K562 (cell line): ENCODE data around the gene DAGLA. TPM values are rescaled to one million over a fixed set of nuclear protein-coding genes. Genes with fewer than 3 reads are reported as not detected.
A peak's percentile ranks its signal among the peaks of the same experiment; 100 is the strongest.

Source experiments
- ASH1L ChIP-seq: fragments of 450-650 bp; IDR thresholded peaks from 2 replicates; pipeline ENCODE4 v1.6.1; 2018; ENCODE audit warnings: borderline replicate concordance, mild to moderate bottlenecking, low read depth; ENCODE audit not compliant: partially characterized antibody
- BRD9 ChIP-seq: fragments of 450-650 bp; IDR thresholded peaks from 2 replicates; pipeline ENCODE4 v1.6.1; 2018; ENCODE audit warnings: low read depth; ENCODE audit not compliant: partially characterized antibody
- CREB1 ChIP-seq, 2 experiments: sonication (generic) in 1 of 2; formaldehyde crosslinking in 1 of 2; IDR thresholded peaks; 2 replicates each; pipeline versions ENCODE4 v1.6.1 to v1.8.0; 2012 to 2022; ENCODE audit warnings: inconsistent platforms in 1 of 2, mild to moderate bottlenecking in 1 of 2, missing genetic modification reagents in 1 of 2, moderate library complexity in 1 of 2
- CXXC5 ChIP-seq: fragments of 250-450 bp; sonication (Bioruptor Pico); IDR thresholded peaks from 2 replicates; pipeline ENCODE4 v1.8.0; 2022; ENCODE audit warnings: inconsistent platforms, mild to moderate bottlenecking, moderate library complexity
- FOSL1 ChIP-seq: fragments of 200-800 bp; sonication (Bioruptor generic); conservative IDR thresholded peaks from 2 replicates; pipeline ENCODE4 v1.6.1; 2016; ENCODE audit warnings: missing genetic modification characterization, missing compliant biosample characterization
- KAT7 ChIP-seq: sonication (generic); formaldehyde crosslinking; IDR thresholded peaks from 2 replicates; pipeline ENCODE4 v1.8.0; 2022; ENCODE audit warnings: missing genetic modification reagents, mild to moderate bottlenecking, borderline replicate concordance
- KDM1A ChIP-seq, 2 experiments: fragments of 450-650 bp; IDR thresholded peaks; 2 replicates each; pipeline ENCODE4 v1.6.1; 2016; ENCODE audit warnings: mild to moderate bottlenecking in 2 of 2
- MEIS2 ChIP-seq: fragments of 450-650 bp; IDR thresholded peaks from 2 replicates; pipeline ENCODE4 v1.6.1; 2014; ENCODE audit warnings: mild to moderate bottlenecking; ENCODE audit not compliant: partially characterized antibody
- MIER1 ChIP-seq: fragments of 450-650 bp; IDR thresholded peaks from 2 replicates; pipeline ENCODE4 v1.6.1; 2016; ENCODE audit warnings: antibody characterized with exemption, mild to moderate bottlenecking, low read depth
- NR2C1 ChIP-seq, 2 experiments: fragments of 450-650 bp; IDR thresholded peaks; 2 replicates each; pipeline ENCODE4 v1.6.1; 2017; ENCODE audit warnings: mild to moderate bottlenecking in 2 of 2, antibody characterized with exemption in 1 of 2, inconsistent platforms in 1 of 2, missing compliant biosample characterization in 1 of 2, missing genetic modification characterization in 1 of 2
- RBM15 ChIP-seq: fragments of 200-400 bp; formaldehyde crosslinking; IDR thresholded peaks from 2 replicates; pipeline ENCODE4 v1.6.1; 2018; ENCODE audit warnings: mild to moderate bottlenecking, low read length, moderate library complexity; ENCODE audit not compliant: insufficient read depth
- ZNF282 ChIP-seq: sonication (generic); formaldehyde crosslinking; IDR thresholded peaks from 2 replicates; pipeline ENCODE4 v1.8.1; 2023; ENCODE audit warnings: missing genetic modification reagents
- ZNF324 ChIP-seq: fragments of 250-450 bp; sonication (Bioruptor Pico); IDR thresholded peaks from 2 replicates; pipeline ENCODE4 v1.4.0; 2020; ENCODE audit warnings: mild to moderate bottlenecking
- polyA plus RNA-seq, 8 experiments: library from polyadenylated mRNA; depleted of rRNA in 4 of 8; stranded (reverse) in 5 of 8; unstranded in 3 of 8; fragments of >200 nt; fragmentation: Nextera tagmentation in 2 of 8; fragmentation: Illumina TruSeq in 1 of 8; extraction: Ambion mirVana in 2 of 8; extraction: Trizol in 1 of 8; gene quantifications; 2 replicates each; pipeline versions ENCODE4 v1.2.1 to v1.2.3, GENCODE V29; 2011 to 2014; ENCODE audit warnings: inconsistent platforms in 1 of 8, missing spikeins in 1 of 8
- total RNA-seq, 7 experiments: library from RNA; depleted of rRNA in 6 of 7; stranded (reverse); fragments of >200 nt in 6 of 7; fragmentation: Illumina TruSeq in 2 of 7; extraction: Trizol in 2 of 7; gene quantifications; 2 replicates each; pipeline versions ENCODE4 v1.2.1 to v1.2.3, GENCODE V29; 2011 to 2021; ENCODE audit warnings: low replicate concordance in 1 of 7
- TF ChIP-seq, protein P1 (sequence below), 2 experiments: IDR thresholded peaks in 1 of 2; conservative IDR thresholded peaks in 1 of 2; 2 replicates each; pipeline ENCODE4 v1.6.1; 2016; ENCODE audit warnings: low read depth in 2 of 2, mild to moderate bottlenecking in 1 of 2, missing compliant biosample characterization in 1 of 2, missing genetic modification characterization in 1 of 2, moderate library complexity in 1 of 2
- TF ChIP-seq, protein P2 (sequence below): fragments of 250-450 bp; sonication (Bioruptor Pico); IDR thresholded peaks from 2 replicates; pipeline ENCODE4 v1.5.0; 2020; ENCODE audit warnings: mild to moderate bottlenecking, borderline replicate concordance
- TF ChIP-seq, protein P3 (sequence below): fragments of 450-650 bp; formaldehyde crosslinking; conservative IDR thresholded peaks from 2 replicates; pipeline ENCODE4 v1.4.0; 2022; ENCODE audit warnings: mild to moderate bottlenecking, missing genetic modification characterization

The DAGLA gene
- total and polyA plus RNA-seq, 9 of the 15 experiments (the other 6 are each of a cell fraction or from before 2014, with no cell fraction given) = 0.03 to 0.16 (median 0.04) TPM; not detected in 4

DNA sequence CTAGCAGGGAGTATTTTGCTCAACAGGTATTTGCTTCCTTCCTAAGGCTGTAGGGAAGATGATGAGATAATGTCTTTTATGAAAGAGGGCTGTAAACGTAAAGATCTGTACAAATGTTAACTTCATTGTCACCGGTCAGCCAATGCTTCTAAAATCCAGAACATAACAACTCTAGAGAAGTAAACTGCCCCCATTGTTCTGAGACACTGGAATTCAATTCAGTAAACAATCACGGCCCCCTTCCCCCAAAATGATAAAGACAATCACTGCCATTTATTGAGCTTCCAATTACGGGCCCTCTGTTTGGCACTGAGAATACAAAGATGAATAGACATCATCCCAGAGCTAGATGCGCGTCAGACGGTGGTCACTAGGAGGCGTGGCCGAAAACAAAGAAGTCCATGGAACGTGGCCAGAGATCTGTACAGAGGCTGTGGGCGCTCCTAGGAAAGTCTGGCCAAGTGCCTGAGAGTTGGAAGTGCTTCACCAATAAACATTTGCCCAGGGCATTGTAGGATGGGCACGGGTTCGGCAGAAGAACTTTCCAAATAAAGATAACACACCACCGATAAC lies 111.6 kb downstream of the DAGLA start (continued):
- TF ChIP-seq ZNF324 = no peak
- TF ChIP-seq CREB1 (IDR thresholded peaks at IDR 0.05) = no peak
- no peak for TF ChIP-seq CREB1 (CRISPR knock-in tag; IDR thresholded peaks at IDR 0.05)
- TF ChIP-seq ASH1L = no peak
- TF ChIP-seq KDM1A (IDR thresholded peaks at IDR 0.05) = peak; percentile 48 to 72; a peak in 2 of 4 replicates
- no peak for TF ChIP-seq FOSL1 (tag)
- no peak for TF ChIP-seq ZNF282 (CRISPR knock-in tag)
- TF ChIP-seq KAT7 = no peak
- TF ChIP-seq, protein P1, sequence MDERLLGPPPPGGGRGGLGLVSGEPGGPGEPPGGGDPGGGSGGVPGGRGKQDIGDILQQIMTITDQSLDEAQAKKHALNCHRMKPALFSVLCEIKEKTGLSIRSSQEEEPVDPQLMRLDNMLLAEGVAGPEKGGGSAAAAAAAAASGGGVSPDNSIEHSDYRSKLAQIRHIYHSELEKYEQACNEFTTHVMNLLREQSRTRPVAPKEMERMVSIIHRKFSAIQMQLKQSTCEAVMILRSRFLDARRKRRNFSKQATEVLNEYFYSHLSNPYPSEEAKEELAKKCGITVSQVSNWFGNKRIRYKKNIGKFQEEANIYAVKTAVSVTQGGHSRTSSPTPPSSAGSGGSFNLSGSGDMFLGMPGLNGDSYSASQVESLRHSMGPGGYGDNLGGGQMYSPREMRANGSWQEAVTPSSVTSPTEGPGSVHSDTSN (CRISPR knock-in tag; IDR thresholded peaks at IDR 0.05; ENCODE audit: low read depth) = no peak
- TF ChIP-seq, protein P1 (tag; conservative IDR thresholded peaks at IDR 0.05; ENCODE audit: low read depth) = no peak
- no peak for TF ChIP-seq NR2C1 (IDR thresholded peaks at IDR 0.05)
- no peak for TF ChIP-seq NR2C1 (tag; IDR thresholded peaks at IDR 0.05)
- TF ChIP-seq, protein P2, sequence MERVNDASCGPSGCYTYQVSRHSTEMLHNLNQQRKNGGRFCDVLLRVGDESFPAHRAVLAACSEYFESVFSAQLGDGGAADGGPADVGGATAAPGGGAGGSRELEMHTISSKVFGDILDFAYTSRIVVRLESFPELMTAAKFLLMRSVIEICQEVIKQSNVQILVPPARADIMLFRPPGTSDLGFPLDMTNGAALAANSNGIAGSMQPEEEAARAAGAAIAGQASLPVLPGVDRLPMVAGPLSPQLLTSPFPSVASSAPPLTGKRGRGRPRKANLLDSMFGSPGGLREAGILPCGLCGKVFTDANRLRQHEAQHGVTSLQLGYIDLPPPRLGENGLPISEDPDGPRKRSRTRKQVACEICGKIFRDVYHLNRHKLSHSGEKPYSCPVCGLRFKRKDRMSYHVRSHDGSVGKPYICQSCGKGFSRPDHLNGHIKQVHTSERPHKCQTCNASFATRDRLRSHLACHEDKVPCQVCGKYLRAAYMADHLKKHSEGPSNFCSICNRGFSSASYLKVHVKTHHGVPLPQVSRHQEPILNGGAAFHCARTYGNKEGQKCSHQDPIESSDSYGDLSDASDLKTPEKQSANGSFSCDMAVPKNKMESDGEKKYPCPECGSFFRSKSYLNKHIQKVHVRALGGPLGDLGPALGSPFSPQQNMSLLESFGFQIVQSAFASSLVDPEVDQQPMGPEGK (CRISPR knock-in tag) = no peak
- TF ChIP-seq CXXC5 (CRISPR knock-in tag) = no peak
- TF ChIP-seq MEIS2 = no peak
- TF ChIP-seq BRD9 = peak; percentile 90
- TF ChIP-seq, protein P3, sequence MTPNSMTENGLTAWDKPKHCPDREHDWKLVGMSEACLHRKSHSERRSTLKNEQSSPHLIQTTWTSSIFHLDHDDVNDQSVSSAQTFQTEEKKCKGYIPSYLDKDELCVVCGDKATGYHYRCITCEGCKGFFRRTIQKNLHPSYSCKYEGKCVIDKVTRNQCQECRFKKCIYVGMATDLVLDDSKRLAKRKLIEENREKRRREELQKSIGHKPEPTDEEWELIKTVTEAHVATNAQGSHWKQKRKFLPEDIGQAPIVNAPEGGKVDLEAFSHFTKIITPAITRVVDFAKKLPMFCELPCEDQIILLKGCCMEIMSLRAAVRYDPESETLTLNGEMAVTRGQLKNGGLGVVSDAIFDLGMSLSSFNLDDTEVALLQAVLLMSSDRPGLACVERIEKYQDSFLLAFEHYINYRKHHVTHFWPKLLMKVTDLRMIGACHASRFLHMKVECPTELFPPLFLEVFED = 0 out of 2 replicates have a peak, but pooled peaks have one; percentile 29
- no peak for TF ChIP-seq RBM15
- no peak for TF ChIP-seq MIER1
- TF ChIP-seq, all 486 proteins: peak for 21
